GM21825 (cell line): ENCODE data around the gene PARVA.

Experiments used
- ATAC-seq: cut with Tn5 transposase; IDR thresholded peaks from one replicate; pipeline ENCODE4 v1.9.1; 2021; ENCODE audit warnings: mild to moderate bottlenecking, moderate library complexity; ENCODE audit not compliant: unreplicated experiment

The PARVA gene

DNA sequence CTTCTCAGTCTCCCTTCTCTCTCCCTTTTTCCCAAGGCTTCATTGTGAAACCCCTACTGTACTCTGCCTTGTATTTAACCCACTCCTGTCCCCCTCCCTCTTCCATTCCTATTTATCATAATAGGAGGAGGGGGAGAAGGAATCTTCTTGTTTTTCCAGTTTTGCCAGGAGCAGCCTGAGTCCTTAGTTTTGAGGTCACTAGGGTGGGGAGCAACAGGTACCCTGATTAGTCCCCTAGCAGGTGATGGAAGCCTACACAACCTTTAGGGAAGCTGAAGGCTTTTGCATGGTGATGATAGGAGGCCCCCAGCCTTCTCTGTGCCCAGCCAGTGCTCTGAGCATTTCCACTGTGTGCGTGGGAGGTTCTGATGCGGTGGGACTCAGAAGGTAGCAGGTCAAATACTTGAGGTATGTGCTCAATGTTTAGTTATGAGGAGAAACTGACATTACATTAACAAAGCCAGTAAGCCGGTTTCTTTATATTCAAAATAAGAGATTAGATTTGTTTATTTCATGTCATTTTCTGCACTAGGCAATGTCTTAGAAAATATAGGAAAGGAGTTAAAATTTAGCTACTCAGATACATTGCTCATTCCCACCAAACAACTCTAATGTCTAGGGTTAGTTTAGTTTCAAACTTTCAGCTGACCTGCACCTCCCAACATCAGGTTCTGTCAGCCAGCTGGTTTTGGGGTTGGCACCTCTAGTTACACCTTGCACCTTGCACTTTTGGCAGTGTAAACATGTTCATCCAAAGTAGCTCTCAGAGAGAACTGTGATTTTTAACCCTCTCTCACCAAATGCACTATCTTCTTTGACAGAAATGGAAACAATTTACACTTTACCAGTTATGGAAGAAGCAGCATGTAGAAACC lies 26.0 kb downstream of the PARVA start:
- ATAC-seq, result no peak

DNA sequence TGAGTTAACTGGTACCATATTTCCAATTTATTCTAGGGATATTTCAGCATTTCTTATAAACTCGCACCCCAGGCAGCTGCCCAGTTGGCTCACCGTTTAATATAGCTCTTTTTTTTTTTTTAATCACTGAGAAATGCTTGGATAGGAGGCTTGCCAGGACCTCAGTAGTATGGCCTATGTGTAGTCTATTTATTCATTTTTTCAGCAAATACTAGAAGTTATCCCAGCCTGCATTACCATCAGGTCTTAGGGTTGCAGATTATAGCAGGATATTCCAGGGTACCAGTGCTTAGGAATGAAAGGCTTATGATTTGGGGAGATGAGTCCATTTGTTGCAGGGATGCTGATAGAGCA lies 26.6 kb downstream of the PARVA start:
- no peak for ATAC-seq

DNA sequence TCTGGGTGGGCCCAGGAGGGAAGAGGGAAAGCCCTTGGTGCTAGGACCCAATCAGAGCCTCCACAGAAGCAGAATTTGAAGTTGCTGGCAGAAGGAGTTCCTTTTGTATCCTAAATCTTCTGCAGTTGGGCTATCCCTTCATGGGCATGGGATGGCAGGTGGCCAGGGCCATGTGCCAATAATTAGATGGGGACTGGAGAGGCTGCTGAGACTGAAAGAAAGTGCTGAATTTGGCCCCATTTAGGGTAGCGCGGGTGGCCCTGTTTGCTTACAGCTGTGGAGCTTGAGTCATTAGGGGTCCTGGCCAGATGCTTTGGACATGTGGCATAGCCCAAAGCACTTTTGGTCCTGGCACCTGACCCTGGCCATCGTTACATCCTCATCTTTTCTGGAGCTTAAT lies 27.1 kb downstream of the PARVA start:
- no peak for ATAC-seq

DNA sequence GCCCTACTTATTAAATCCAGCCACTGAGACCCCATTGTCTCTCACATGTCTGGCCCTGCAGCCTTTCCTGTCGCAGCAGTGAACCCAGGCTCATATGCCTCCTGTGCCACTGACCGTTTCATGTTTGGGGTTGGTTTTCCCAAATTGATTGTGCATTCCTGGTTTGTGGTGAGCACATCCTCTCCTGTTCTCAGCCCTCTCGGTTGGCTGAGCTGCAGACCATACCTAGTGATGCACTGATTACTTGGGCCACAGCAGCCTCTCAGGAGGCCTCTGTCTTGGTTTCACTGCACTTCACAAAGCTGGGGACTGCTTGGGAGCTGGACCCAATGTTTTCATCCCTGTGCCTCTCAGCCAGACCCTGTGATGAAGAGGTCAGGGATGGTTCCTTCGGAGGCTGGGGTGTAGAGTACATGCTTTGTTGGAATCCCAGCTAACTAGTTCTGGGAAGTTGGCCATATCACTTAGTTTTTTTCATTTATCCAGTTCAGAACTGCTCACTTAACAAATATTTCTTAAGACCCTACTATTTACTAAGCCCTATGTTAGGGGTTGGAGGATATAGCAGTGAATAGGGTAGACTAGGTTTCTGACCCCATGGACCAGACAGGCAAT lies 30.9 kb downstream of the PARVA start:
- ATAC-seq, result no peak

DNA sequence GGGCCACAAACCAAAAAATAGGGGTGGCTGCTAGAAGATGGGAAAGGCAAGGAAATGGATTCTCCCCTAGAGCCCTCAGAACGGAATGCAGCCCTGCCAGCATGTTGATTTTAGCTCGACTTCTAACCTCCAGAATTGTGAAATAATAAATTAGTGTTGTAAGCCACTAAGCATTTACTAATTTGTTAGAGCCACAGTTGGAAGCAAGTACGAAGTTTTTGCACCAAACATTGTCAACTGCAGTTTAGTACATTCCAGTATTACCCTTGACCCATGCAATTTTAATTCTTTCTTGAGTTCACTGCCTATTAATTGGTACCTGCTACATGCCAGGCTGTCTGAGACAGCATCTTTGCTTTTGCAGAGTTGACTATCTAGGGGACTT lies 32.2 kb downstream of the PARVA start:
- ATAC-seq, result no peak

DNA sequence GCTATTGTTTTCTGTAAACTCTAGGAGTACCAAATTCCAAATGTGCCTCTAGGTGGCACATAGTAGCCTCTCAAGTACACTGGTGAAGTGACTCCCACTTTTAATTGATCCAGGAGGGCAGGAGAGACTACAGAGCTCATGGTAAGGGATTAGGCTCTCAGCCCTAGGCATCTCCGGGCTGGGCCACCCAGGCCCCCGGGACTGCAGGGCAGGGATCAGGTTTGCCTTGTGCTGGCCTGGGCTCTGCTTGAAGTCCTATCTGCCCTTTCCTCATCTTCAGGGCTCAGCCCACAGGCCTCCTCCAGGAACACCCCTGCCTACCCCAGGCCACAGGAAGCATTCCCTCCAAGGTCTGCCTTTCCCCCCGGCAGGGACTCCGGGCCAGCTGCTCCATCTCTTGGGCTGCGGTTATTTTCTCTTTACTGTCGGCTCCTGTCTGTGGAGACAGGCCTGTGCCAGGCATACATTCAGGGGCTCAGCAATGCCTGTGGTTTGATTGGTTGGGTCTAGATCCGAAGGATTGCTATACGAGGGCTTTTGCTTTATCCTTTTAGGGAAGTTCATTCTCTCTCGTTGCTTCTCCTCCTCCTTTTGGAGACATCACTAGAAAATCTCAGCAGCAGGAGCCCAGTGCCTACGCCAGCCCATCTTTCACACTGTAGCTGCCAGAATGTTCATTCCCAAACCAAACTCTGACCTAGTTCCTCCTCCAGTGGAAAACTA lies 32.8 kb downstream of the PARVA start:
- no peak for ATAC-seq

DNA sequence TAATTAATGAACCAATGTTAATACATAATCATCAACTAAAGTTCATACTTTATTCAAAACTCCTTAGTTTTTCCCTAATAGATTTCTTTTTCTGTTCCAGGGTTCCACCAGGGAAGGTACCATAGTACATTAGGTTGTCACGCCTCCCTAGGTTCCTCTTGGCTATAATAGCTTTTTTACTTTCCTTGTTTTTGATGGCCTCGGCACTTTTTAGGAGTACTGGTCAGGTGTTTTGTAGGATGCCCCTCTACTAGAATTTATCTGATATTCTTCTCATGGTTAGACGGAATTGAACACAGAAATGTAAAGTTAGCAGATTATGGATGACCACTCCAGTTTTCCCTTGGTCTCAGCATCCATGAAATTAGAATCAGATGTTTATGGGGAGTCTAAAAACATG lies 34.0 kb downstream of the PARVA start:
- no peak for ATAC-seq

DNA sequence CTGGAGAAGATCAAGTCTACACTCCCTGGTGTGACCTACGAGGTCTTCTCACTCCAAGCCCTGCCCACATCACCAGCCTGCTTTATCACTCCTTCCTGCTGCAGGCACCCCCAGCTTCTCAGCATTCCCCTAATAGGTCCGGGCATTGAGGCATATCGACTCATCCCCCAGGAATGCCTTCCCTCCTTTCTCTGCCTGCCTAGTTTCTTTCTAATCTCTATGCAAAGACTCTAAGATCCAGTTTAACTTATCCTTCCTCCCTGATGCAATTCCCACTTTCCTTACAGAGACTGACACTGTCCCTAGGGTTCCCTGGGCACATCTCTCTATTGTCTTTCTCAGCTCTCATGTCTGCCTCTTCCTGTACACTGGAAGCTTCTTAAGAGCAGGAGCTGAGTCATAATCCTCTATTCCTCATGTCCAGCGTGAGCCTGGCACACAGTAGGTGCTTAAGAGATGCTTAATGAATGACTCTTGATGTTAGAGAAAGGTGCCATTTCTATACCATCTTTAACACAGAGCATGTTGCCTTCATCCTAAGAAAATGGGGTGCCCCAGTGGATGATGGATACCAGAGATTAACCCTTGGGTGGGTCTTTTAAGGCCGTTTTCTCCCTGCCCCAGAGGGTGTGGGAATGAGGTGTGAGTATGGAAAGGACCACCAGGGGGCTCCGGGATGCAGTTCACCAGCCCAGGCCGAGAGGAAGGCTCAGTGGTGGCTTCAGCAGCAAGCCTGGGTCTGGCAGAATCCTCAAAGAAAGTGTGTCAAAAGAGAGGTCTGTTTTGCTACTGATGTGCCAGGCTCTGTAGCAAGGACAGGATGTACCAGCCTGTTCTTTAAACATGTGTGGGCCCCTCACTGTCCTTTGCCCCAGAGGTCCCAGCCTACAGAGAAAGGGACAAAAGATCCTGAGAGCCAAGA lies 34.7 kb downstream of the PARVA start:
- no peak for ATAC-seq

DNA sequence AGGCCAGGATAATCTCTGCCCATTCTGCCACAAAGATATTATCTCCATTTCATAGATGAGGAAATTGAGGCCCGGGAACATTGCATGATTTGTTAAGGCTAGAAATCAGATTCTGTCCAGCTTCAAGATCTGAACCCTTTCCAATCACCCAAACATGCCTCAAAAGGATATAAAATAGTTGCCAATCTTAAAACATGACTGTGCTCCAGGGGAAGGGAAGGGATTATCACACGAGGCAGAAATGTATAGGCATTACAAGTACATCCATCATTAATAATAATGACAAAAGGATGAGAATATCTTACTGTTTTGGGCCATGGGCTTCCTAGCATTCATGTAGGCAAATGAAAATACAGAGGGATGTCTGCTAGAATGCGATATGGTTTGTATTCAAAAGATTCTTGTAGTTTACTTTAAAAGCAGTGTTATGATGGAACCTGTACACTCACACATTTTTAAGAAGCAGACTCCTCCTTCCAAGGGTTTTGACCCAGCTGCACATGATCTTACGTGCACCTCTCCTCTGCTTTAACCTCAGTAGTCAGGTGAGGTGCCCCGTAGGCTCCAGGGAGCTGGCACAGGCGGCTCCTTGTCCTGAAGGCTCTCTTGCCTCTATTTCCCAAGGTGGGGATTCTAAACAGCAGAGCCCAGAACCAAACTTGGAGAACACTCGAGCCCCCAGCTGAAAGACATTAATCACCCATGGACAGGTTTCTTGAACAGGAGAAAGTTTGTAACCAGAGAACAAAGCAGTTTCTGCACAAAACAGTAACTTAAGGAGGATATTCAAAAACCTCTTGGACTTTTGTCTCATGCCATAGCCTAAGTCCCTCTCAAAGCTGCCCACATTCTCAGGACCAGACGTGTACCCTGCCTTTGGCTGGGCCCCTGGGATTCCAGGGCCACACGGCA lies 36.0 kb downstream of the PARVA start:
- no peak for ATAC-seq

DNA sequence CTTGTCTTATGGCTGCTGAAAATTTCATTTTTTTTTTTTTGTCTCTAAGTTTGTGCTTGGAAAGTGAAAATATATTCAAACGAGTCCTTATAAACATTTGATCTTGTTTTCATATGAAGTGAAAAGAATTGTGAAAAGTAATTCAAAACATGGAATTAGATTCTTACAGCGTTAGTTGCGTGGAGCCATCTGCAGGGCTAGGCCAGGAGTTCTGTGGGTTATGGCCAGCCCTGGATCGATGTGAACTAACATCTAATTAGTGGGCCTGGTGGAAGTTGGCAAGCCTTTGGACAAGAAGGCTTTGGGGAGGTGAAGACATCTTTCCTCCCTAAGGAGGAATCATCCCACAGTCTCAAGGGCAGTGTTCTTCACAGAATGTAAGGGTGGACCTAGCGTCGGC lies 37.2 kb downstream of the PARVA start:
- ATAC-seq, result no peak

DNA sequence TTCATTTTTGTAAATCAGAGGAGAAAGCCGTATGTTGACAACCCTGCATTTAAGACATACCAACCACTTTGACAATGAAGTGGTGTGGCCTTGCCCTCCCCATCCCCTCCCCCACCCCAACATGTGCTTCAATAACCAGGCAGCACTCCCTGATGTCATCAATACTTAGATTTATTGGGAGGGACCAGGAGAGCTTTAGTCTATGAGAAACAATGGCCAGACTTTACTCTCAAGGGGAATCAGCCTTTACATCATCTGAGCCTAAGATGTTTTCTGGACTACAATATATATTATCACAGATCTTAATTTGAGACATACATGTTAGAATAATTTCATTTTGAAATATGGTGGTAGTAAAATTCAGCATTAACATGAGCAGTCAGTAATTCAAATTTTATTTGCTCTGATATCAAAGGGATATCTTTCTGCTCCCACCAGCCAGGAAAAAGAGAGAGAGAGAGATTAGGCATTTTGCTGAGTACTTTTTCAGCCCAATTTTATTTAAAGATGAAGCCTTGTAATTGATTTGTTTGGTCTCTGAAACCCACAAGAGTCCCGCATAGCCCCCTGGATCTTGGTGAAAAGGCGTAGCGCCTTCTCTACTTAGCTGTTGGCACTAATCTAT lies 38.1 kb downstream of the PARVA start:
- no peak for ATAC-seq

DNA sequence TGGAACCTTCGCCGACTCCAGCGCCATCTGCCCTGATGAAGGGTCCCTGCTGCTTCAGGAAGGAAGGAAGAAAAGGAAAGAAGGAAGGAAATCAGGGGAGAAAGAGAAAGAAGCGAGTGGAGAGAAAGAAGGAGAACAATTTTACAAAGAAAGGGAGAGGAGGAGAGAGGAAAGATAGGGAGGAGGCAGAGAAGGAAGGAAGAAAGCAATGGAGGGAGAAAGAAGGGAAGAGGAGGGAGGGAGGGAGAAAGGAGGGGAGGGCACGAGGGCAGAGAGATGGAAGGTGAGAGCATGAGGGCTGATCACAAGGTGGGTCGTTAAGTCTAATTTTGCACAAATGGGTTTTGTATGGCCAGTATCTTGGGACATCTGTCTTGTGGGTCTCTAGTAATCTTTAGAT lies 39.2 kb downstream of the PARVA start:
- no peak for ATAC-seq

DNA sequence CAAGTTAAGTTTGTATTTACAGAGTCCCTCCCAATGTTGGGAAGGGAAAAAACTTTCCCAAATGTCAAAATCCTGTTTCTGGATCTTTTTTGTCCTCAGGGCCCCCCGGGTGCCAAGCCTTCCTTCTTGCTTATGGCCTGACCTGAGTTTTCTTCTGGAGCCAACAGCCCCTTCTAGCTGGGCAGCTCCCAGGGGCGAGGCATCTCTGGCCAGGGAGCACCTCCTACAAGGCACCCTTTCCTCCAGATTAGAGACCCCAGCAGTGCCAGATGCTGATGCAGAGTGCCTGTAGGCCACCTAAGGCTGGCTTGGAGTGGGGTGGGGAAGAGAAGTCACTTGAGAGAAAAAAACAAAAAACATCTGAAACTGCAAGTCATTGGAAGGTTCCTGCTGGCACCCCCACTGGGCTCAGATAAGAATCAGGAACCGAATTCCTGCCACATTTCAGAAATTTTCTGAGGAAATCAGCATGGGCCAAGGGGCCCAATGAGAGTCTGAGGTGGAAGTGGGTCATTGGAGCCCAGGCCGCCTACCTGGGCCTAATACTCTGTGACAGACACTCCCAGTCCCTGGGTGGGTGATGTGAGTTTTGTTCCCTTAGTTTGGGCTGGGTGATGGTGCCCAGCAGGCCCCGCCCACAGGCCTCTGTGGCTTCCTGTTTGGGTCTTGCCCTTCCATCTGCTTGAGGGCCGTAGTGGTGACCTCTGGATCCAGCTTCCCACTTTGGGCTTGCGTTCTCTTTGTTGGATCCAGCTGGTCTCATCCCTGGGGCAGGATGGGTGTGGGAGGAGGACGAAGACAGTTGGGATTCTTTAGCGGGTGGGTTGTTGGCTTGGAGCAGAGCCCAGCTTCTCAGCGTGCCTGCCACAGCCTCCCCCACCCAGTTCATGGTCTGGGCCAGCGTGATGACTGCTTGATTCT lies 40.6 kb downstream of the PARVA start:
- no peak for ATAC-seq

DNA sequence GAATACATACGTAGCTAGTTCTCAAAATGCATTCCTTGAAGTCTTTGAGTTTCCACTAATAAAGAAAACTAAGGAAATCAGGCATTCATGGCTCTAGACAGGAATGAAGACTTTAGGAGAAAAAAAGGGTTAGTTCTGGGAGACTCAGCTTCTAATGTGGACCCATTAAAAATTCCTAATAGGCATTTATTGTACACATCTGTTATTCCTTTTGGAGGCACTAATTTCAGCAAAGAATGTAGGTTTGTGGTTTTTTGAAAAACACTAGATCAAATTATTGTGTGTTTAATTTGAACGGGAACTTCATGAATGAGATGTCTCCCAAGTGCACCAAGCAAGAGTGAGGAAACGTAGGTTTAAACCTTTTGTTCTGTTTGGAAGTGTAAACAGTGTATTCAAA lies 42.7 kb downstream of the PARVA start:
- ATAC-seq, result no peak

DNA sequence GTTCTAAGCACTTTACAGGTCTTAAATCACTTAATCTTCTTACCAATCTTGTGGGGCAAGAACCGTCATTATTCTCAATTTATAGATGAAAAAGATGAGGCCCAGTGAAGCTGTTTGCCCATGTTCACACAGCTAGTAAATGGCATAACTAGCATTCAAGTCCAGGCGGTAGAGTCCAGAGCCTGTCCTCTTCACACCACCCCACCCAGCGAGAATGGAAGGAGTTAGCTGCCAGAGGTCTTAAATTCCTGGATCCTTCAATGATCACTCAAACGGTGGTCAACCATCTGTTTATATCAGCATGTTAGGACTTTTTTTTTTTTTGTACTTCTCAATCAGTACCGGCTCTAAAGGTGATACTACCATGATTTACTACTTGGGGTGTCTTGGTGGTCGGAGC lies 43.3 kb downstream of the PARVA start:
- no peak for ATAC-seq

DNA sequence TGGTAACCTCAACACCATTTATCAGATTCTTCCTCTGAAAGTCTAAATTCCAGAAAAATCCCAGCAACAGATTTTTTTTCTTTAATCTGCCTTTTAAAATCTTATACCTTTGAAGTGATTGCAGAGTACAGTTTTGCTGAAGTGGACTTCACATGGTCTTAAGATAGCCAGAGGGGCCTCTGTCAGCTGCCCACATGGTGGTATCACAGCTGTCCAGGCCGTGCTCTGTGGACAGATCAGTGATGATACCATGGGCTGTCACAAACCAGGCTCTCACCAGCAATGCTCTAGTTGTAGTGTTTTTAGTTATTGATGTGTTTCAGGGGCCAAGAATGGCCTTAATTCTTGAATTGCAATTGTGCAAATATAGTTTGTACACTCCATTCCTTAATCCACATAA lies 44.0 kb downstream of the PARVA start:
- no peak for ATAC-seq

DNA sequence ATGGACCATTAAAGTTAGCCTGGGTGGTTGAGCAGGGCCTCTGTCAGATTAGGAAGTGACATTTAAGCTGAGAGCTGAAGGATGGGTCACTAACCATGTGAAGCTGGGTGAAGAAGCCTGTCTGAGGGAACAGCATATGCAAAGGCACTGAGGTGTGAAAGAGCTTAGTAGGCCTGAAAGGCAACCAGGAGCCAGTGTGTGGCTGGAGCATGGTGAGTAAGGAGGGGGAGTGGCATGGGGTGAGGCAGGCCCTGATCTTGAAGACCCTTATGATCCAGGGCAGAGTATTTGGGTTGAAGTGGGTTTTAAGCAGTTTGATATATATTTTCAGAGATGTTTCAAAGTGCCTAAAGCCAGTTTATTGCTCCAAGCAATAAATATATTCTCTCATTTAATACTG lies 48.8 kb downstream of the PARVA start:
- ATAC-seq, result no peak

DNA sequence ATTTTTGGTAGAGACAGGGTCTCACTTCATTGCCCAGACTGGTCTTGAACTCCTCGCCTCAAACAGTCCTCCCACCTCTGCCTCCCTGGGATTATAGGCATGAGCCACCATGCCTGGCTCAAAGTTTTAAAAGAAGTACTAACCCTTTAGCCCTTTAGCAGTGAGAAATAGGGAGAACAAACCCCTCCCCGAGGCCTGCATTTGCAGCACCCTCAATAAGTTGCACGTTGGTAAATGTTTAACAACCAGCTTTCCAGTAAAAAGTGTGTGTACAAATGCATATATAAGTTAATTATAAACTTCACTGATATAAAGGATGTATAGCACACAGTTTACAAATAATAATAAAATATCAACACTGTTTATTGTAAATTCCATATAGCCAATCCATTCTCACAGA lies 51.8 kb downstream of the PARVA start:
- ATAC-seq, result no peak

DNA sequence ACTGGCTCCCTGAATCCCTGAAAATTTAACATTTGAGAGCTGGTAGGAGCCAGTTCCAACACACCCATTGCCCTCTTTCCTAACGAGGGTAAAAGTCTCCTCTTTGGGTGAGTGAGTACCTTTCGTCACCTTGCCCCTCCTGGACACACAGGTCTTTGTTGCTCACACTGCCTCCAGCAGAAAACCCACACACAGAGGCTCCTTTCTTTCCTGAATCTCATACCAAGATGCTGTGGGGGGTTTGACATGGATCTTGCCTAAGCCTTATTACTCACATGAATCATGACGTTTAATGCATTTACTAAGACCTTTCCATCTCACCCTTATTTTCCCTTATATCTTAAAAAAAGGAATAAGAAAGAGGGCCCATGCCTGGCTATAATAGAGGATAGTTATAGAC lies 53.0 kb downstream of the PARVA start:
- no peak for ATAC-seq
